Hepatic stellate cell (primary cell): ENCODE results near the gene TMEM183A.
"Not testable (repeated sequence)": the region's sequence is repeated elsewhere in the genome, so short reads cannot be mapped to it uniquely, and the experiment has no call there.

Experiments
- DNase-seq: peaks from one replicate; pipeline ENCODE4 v3.0.0; 2011; ENCODE audit warnings: low spot score

The TMEM183A gene, protein sequence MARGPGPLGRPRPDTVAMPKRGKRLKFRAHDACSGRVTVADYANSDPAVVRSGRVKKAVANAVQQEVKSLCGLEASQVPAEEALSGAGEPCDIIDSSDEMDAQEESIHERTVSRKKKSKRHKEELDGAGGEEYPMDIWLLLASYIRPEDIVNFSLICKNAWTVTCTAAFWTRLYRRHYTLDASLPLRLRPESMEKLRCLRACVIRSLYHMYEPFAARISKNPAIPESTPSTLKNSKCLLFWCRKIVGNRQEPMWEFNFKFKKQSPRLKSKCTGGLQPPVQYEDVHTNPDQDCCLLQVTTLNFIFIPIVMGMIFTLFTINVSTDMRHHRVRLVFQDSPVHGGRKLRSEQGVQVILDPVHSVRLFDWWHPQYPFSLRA

DNA sequence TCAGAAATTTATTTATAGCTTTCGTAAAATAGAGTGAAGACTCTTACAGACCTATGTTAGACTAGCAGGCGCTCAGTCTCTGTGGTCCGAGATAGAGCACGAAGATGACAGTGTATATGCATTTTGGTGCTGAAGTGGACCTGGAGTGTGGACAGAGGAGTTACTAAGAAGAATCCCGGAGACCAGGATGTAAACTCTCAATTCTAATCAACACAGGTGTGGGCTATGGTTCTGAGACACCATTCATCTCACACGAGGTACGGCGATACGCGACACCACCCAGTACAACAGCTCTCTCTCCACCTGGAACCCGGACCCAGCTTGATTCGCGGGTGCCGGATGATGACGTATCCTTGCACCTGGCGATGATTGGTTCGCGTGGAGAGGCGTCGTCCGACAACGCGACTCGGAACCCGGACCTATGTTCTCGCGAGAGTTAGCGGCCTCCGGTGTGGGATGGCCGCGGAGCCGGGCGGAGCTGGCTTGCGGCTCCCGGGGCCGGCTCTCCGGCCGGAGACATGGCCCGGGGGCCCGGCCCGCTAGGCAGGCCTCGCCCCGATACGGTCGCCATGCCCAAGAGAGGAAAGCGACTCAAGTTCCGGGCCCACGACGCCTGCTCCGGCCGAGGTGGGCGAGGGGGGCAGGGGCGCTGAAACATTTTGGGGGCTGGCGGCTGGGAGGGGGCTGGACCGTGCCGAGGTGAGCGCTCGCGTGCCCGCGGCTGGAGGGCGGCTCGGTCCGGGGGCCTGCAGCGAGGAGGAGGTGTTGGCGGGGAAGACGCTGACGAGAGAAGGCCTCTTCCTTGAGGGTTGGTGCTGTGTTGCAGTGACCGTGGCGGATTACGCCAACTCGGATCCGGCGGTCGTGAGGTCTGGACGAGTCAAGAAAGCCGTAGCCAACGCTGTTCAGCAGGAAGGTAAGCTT, at the start of gene TMEM183A:
TMEM183A (plus strand) TSS at position 427 of the 924 bp plus-strand sequence; CDS start at position 519, 92 bp downstream.
- peak; percentile 93 for DNase-seq

DNA sequence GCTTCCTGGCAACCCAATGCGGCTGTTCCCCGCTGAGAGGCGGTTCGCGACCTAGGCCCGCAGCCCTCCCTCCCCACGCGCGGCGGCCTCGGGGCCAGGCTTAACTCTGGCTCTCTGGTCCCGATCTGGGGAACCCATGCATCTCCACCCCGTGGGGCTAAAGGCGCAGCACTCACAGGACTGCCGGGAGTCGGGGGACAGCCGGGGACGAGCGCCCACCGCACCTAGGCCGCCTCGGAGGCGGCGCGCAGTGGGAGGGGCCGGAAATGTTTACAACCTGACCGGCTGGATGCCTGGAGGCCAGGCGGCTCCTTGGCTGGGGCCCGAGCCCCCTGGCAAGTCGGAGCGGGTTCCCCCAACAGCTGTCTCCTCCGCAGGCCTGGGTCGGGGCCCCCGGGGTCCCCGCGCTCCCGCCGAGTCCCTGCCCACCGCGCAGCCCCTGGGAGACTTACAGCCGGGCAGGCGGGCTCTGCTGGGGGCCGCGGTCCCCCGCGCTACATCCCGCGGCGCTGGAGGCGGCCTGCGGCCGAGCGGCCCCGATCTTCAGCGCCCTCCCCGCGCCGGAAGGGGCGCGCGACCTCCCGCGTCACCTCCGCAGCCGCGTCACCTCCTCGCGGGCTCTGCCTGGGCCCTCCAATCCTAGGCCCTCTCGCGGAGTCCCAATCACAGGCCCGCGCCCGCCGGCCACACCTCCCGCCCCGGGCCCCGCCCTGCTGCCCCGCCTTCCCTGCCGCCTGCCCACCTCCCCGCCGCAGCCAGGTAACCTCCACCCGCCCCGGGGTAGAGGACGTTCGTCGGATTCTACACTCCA, 49.2 kb upstream of the TMEM183A start, which contains the start of gene ADIPOR1:
ADIPOR1 (minus strand) TSS at position 580 of the 811 bp plus-strand sequence. CDS start 7,242 bp downstream, outside the sequence.
- DNase-seq, result peak; percentile 97

DNA sequence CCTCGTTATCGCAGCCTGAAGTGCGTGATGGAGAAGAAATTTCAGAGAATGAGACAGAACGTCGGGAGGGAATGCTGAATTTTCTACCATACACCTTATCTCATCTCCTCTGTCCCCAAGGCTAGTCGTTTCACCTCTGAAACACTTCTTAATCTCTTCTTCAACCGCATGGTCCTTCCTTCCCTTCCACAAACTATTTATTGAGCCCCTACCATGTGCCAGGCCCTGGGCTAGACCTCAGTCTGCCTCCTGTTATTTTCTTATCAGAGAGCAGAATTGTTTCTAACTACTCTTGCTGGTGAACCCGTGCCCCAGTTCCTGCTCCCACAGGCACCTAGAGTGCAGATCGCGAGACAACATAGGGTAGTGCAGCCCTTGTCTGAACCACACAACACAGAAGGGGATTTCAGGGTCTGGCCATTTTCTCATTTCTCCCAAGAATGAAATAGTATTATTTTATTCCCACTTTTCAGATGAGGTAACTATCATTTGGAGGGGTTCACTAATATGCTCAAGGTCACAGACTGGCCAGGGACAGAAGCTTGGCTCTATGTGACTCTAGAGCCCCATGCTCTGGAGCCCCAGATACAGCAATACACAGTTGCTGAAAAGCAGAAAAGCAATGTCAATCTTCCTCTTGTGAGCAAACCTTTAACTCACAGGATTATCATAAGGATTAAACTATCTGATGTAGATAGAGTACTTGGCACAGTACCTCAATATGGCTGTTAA, 48.5 kb upstream of the TMEM183A start:
- DNase-seq, result no peak

DNA sequence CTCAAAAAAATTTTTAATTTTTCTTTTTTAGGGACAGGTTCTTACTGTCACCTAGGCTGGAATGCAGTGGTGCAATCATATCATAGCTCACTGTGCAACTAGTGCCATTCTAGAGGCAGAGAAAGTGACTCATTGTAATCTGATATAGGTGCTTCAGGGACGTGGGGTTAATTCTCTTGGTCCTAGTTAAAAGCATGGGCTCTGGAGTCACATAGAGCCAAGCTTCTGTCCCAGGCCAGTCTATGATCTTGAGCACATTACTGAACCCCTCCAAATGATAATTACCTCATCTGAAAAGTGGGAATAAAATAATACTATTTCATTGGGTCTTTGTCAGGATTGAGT, 47.9 kb upstream of the TMEM183A start:
- no peak for DNase-seq

DNA sequence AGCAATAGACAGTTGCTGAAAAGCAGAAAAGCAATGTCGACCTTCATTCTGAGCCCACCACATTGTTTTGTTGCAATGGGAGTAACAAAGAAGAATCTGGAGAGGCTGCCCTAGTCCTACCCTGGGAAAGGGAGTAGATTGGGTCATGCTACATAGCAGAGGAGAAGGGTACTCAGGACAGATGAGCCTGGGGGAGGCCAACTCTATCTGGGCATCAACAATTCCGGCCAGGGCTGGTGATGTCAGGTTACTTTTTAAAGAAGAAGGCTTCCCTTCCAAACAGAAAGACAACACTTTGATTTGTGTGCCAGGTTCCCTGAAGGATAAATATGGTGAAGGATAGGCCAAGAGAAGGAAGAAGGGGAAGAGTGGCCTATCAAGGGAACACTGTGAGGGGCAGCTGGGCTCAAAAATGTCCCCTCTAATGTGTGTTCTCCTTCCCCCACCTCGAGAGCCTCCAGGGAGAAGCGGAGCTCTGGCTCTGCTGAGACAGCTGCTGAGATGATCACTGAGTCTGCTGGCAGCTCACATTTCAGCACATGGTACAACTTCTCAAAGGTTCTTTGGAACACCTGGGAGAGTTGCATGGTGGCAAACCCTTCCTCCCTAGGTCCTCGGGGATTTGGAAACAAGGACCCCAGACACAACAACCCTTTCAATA, 45.8 kb upstream of the TMEM183A start:
- DNase-seq, result no peak

DNA sequence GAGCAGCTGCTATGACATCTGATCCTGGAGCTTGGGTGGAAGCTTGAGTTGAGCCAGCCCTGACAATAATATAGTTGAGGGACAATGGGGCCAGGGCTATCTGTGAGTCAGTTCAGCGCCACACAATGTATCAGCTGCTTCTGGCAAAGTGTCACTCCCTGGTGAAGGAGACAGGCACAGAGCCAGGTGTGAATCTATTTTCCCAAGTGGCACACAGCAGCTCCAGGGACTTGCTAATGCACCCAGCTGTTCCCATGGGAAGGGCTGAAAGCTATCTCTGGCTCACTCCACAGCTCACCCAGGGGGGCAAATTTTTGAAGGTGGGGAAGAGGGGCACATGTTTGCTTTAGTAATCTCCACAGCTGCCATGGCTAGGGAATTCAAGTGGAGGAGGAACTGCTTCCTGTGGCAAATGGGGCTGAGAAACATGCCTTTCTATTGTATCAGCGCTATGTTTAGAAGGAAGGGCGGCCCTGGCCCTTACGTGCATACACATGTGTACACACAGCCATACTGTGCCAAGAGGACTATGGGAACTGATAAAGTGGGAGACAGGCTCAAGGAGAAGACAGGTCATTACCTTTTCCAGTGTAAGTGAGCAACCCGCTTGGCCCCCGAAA, 42.3 kb upstream of the TMEM183A start:
- DNase-seq, result peak; percentile 38

DNA sequence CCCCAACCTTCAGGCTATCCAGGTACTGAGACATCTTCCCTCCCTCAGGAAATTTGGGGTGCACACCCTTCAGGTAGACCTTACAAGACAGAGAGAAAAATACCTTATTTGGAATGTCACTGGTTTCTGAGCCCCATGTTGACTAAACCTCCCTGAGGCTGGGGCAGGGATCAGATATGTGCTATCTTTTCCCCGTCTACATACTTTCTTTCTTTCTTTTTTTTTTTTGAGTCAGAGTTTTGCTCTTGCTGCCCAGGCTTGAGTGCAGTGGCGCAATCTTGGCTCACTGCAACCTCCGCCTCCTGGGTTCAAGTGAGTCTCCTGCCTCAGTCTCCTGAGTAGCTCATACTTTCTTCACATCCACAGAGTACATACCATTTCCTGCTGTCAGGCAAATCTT, 41.8 kb upstream of the TMEM183A start:
- no peak for DNase-seq

DNA sequence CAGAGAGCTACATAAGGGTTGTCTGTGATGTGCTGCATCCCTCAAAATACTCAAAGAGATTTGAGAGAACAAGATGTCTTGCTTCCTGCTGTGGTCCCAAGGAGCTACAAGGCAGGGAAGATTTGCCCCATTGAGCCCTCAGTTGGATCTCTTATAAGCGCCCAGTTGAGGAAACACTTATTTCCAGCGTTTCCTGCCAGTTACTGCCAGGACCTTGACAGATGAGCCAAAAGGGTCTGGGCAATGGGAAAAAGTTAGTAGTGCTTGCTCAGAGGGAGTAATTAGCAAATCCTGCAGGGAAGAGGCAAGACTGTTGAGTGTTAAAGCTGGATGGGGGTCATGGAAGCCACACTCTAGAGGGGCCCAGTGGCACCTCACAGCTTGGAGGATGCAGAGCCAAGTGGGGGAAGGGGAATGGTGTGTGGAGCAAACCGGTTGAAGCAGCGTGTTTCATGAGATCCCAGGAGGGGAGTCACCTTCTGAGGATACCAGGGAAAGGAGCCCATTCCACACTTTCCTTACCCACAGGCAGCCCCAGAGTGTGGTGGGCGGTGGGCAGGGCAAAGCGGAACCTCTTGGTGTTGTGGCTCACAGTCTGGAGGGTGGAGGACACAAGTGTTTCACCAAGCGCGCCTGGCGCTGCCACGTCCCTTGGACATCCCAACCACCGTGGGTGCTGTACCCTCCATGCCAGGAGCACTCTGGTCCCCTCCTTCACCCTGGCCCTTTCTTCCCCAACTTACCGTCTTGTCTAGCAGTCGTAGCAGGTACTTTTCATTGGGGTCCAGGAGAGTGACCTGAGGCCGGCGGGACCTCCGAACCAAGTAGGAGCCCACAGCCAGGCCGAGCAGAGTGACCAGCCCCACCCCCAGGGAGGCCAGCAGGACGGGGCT, 40.9 kb upstream of the TMEM183A start:
- DNase-seq, result no peak

DNA sequence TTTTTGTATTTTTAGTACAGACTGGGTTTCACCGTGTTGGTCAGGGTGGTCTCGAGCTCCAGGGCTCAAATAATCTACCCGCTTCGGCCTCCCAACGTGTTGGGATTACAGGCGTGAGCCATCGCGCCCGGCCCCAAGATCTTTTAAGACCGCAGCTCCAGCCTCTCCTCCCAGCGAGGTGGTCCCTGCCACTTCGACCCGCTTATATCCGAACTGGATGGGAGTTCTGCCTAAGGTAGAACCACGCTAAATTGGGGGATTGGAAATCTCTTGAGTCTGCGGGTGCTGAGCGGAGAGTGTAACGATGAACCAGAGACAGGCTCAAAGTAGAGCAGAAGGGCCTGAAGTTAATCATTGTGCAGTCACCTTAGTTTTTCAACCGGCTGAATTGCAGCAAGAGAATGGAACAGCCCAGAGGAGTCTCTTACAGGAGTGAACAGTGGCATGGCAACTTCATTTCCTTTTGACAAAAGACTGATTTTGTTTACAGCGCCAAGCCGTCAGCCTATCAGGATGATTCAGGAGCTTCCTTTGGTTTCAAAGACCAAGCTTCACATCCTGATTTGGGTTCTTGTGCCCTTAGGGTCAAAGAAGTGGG, 39.4 kb upstream of the TMEM183A start:
- no peak for DNase-seq

DNA sequence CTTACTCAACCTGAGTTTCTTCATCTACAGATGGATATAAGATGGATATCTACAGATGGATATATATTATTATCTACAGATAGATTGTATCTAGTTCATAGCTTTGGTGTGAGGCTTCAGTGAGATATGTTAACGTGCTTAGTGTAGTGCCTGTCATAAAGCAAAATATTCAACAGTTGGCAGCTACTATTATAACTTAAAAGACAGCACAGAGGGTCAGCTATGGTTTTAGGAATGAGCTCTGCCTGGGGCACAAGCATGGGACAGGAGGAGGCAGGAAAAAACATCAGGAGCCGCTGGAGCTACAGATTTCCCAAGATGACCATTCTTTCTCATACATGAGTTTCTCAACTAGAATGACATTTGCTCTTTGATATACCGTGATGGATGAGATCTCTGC, 38.8 kb upstream of the TMEM183A start:
- no peak for DNase-seq

DNA sequence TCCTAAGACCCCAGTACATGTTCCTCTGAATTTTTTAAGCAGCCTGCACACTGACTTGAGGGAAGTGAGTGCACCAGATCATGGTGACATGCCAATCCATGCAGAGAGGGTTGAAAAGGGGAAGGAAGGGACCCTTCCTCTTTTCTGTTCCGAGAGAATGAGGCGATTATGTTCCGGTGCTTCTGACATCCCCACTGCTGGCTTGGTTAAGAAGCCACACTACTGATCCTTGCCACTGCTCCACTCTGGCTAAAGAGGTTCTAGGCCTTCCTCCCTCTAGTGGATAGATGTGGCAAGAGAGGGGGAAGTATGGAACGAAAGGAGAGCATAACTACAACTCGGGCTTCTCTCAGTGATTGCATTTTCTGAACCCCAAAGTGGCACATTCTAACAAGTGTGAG, 38.3 kb upstream of the TMEM183A start:
- peak; percentile 78 for DNase-seq

DNA sequence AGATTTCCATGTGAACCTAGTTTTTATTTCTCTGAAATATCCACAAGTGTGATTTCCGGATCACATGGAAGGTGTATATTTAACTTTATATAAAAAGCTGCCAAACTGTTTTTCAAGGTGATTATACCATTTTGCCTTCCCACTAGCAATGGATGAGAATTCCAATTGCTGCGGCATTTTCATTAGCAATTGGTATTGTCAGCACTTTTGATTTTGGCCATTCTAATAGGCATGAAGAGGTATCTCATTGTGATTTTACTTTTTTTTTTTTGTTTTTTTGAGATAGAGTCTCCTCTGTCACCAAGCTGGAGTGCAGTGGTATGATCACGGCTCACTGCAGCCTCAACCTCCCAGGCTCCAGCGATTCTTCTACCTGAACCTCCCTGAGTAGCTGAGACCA, 35.1 kb upstream of the TMEM183A start:
- DNase-seq, result no peak

DNA sequence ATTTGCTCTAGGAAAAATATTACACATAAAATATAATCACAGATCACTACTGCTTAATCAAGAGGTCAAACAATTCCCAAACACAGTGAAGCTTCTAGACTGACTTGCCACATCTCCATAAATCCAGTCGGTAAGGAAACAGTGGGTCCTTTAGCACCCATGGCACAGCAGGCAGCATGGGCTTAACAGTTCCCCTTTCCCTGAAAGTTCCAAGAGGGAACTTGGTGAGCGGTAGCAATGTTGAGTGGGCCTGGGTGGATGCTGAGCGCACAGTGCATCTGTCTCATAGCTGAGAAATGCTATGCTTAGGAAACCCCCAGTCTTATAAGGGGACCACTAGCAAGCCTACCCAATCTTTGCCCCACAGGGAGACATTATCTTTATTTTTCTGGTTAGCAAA, 32.3 kb upstream of the TMEM183A start:
- DNase-seq, result no peak

DNA sequence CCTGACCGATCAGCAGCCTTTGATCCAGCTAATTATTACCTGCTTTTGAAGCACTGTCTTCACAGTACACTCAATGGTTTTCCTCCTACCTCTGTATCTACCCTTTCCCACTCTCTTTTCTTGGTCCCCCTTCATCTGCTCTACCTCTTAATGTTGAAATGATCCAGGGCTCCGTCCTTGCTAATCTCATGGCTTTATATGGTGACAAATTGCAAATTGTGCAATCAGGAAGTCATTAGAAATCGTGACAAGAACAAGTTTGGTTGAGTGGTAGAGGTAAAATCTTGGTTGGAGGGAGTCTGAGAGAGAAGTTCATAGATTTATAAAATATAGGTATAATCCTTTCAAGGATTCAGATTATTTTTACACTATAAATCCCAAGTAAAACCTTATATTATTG, 30.5 kb upstream of the TMEM183A start:
- no peak for DNase-seq

DNA sequence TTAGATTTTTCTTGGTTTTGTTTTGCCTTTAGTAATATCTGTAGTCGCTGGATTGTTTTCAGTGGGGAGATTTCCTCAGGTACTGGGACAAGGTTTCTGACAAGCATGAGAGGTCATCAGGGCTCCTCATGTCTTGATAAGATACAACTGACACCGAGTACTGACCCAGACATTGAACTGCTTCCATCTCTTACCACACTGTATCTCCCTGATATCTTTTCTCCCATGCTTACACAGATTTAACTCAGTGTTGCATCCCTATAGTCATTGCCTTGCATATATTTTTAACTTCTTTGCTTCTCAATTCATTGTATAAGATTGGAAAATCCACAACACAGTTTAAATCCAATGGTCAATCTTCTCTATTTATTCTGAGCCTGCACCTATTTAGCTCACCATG, 27.7 kb upstream of the TMEM183A start:
- no peak for DNase-seq

DNA sequence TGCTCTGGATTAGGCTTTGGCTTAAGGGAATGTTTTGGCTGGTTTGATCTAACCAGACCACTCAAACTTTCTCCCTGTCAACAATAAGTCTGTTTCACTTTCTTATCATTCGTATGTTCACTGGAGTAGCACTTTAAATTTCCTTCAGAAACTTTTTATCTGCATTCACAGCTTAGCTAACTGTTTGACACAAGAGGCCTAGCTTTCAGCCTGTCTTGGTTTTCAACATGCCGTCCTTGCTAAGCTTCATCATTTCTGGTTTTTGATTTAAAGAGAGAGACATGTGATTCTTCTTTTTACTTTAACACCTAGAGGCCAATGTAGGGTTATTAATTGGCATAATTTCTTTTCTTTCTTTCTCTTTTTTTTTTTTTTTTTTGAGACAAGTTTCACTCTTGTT, 25.2 kb upstream of the TMEM183A start:
- DNase-seq, result no peak

DNA sequence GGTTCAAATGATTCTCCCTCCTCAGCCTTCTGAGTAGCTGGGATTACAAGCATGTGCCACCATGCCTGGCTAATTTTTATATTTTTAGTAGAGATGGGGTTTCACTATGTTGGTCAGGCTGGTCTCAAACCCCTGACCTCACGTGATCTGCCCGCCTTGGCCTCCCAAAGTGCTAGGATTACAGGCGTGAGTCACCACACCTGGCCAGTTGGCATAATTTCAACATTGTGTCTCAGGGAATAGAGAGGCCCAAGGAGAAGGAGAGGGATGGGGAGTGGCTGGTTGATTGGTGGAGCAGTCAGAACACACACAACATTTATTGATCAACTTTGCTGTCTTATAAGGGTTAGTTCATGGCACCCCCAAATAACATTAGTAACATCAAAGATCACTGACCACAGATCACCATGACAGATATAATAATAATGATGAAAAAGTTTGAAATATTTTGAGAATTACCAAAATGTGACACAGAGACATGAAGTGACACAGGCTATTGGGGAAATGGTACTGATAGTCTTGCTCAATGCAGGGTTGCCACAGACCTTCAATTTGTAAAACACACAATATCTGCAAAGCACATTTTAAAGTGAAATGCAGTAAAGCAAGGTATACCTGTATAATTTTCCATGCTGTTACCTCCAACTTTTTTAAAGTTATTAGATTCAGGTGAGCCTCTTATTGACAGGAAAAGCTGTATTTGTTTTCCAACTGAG, 24.3 kb upstream of the TMEM183A start:
- DNase-seq, result no peak

DNA sequence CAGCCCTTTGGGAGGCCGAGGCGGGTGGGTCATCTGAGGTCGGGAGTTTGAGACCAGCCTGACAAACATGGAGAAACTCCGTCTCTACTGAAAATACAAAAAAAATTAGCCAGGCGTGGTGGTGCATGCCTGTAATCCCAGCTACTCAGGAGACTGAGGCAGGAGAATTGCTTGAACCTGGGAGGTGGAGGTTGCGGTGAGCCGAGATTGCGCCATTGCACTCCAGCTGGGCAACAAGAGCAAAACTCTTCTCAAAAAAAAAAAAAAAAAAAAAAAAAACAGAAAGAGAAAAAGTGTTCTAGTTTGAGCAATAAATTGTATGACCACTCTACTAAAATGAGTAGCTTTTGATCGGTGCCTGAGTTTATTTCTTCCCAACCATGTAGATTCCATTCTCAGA, 21.1 kb upstream of the TMEM183A start:
- DNase-seq, result not testable (repeated sequence)
